ENCODE measurements around the gene BHLHE41. TPM values are rescaled to one million over a fixed set of nuclear protein-coding genes. Genes with fewer than 3 reads are reported as not detected.

The BHLHE41 gene
- total RNA-seq, 2 donors from 2014 or later: 0.11 to 3.5 TPM

DNA sequence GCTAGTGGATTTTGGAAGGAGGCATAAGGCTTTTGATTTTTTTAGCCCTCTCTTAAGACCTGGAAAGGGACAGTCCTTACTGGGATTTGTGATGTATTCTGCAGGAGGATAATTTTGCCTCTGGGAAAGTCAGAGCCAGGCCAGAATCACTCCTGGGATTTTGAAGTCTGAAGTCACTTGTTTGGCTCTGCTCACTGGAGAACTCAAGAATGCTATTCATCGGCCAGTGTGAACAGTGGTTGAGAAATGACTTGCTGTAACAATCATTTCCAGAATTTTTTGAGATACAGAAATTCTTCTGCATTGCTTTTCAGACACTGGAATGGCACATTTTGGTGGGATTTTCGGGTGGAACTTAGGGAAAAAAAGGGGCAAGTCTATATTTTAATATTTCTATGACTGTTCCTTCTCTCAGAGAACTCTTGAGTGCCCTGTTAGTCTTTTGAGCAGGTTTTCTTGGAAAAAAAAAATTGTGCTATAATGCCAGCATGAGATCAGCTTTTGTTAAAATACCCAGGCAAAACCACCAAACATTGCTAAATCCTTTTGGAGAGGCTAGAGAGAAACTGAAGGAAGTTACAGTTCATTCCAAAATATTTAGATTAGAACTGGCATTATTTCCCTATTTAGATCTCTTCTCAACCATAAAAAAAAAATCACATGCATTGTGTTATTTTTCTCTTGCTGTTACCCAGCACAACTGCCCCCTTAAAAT is 26.1 kb upstream of the BHLHE41 start:
- WGBS, 2 experiments (ENCODE audit: insufficient coverage in 1 of 2, insufficient read length in 1 of 2): 88 to 93% methylated on average over 2 of the region's 2 CpGs
- DNase-seq: no peak
- Histone ChIP-seq H3K27ac (ENCODE audit: low read depth, low read length) (no peak overlapping the region), H3K9me3 (ENCODE audit: control insufficient read depth, low read length) (no peaks in the 10 kb centered on the region), H3K36me3 (ENCODE audit: control insufficient read depth, insufficient read depth, low read length) (no peaks in the 10 kb centered on the region), H3K4me3 (ENCODE audit: low read length) (no peak overlapping the region), H3K9ac (ENCODE audit: extremely low read depth, low read length, poor library complexity, severe bottlenecking) (no peak overlapping the region), H3K27me3 (ENCODE audit: control insufficient read depth, insufficient read depth, low read length, poor library complexity, severe bottlenecking) (no peaks in the 10 kb centered on the region), H3K4me1 (ENCODE audit: control insufficient read depth, insufficient read depth, low read length) (no peaks in the 10 kb centered on the region)
- Mint-ChIP-seq H3K27me3 (ENCODE audit: insufficient read depth) (no peaks in the 10 kb centered on the region), H3K9me3 (no peaks in the 10 kb centered on the region), H3K27ac (no peak overlapping the region), H3K36me3 (ENCODE audit: low read depth) (no peaks in the 10 kb centered on the region), H3K4me1 (peaks cover 9% of the 10 kb centered on the region), H3K4me3 (no peak overlapping the region)
- TF ChIP-seq, protein P1, sequence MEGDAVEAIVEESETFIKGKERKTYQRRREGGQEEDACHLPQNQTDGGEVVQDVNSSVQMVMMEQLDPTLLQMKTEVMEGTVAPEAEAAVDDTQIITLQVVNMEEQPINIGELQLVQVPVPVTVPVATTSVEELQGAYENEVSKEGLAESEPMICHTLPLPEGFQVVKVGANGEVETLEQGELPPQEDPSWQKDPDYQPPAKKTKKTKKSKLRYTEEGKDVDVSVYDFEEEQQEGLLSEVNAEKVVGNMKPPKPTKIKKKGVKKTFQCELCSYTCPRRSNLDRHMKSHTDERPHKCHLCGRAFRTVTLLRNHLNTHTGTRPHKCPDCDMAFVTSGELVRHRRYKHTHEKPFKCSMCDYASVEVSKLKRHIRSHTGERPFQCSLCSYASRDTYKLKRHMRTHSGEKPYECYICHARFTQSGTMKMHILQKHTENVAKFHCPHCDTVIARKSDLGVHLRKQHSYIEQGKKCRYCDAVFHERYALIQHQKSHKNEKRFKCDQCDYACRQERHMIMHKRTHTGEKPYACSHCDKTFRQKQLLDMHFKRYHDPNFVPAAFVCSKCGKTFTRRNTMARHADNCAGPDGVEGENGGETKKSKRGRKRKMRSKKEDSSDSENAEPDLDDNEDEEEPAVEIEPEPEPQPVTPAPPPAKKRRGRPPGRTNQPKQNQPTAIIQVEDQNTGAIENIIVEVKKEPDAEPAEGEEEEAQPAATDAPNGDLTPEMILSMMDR (conservative IDR thresholded peaks at IDR 0.05): no peak

DNA sequence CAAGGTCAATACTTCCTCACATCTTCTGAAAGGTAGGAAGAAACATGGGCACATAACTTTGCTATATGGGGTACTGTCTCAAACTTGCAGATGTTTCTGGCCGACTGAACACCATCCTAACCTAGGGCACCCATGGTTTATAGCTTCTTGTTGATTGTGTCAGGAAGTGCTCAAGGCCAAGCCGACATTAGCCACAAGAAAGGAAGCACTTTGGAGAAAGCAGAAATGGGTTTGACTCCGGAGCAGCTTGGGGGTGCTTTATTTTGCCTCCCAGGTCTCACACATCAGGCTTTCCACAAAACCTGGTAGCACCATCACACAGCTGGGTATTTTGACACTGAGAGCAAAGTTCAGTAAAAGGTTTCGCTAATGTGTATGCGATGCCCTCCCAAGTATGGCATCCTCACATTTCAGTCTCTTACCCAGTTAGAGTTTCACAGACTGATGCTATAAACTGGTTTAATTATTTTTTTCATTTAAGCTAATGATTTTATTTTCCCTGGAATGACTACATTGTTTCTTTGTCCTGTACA is 25.2 kb upstream of the BHLHE41 start:
- Histone ChIP-seq H3K27ac (ENCODE audit: low read depth, low read length) (no peak overlapping the region), H3K36me3 (ENCODE audit: control insufficient read depth, insufficient read depth, low read length) (no peaks in the 10 kb centered on the region), H3K9ac (ENCODE audit: extremely low read depth, low read length, poor library complexity, severe bottlenecking) (no peak overlapping the region), H3K4me3 (ENCODE audit: low read length) (no peak overlapping the region), H3K9me3 (ENCODE audit: control insufficient read depth, low read length) (no peaks in the 10 kb centered on the region), H3K27me3 (ENCODE audit: control insufficient read depth, insufficient read depth, low read length, poor library complexity, severe bottlenecking) (no peaks in the 10 kb centered on the region), H3K4me1 (ENCODE audit: control insufficient read depth, insufficient read depth, low read length) (no peaks in the 10 kb centered on the region)
- 69 to 86% methylated on average over 4 to 5 of the region's 5 CpGs for WGBS, 2 experiments (ENCODE audit: insufficient coverage in 1 of 2, insufficient read length in 1 of 2)
- Mint-ChIP-seq H3K4me3 (no peak overlapping the region), H3K4me1 (peaks cover 7% of the 10 kb centered on the region), H3K27ac (no peak overlapping the region), H3K9me3 (no peaks in the 10 kb centered on the region), H3K27me3 (ENCODE audit: insufficient read depth) (no peaks in the 10 kb centered on the region), H3K36me3 (ENCODE audit: low read depth) (no peaks in the 10 kb centered on the region)
- TF ChIP-seq, protein P1 (conservative IDR thresholded peaks at IDR 0.05): no peak
- no peak for DNase-seq

DNA sequence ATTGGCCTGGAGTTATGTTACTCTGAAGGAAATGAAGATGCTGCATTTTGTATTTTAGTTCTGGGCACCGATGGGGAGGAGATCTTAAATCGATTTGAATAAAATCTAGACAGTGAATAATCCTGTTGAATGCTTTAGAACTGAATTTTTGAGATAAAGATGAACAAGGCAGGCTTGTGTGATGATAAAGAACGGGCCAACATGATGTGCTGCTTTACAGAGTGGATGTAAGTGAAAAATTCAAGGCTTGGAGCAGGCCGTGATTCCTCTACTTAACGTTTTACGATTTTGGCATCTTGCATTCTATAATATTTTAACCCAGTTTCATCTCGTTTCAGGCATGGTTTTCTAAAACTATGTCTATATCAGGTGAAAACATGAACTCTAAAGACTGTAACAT is 23.5 kb upstream of the BHLHE41 start:
- peaks cover 7% of the 10 kb centered on the region for H3K4me1 Mint-ChIP-seq
- H3K9me3 Mint-ChIP-seq: no peaks in the 10 kb centered on the region
- no peak overlapping the region for H3K4me3 ChIP-seq (ENCODE audit: low read length)
- H3K9ac ChIP-seq (ENCODE audit: extremely low read depth, low read length, poor library complexity, severe bottlenecking): no peak overlapping the region
- 85 to 88% methylated on average over 7 of the region's 7 CpGs for WGBS, 2 experiments (ENCODE audit: insufficient coverage in 1 of 2, insufficient read length in 1 of 2)
- H3K36me3 ChIP-seq (ENCODE audit: control insufficient read depth, insufficient read depth, low read length): no peaks in the 10 kb centered on the region
- TF ChIP-seq, protein P1 (conservative IDR thresholded peaks at IDR 0.05): no peak
- H3K36me3 Mint-ChIP-seq (ENCODE audit: low read depth): no peaks in the 10 kb centered on the region
- peaks cover 9% of the 10 kb centered on the region for H3K27me3 ChIP-seq (ENCODE audit: control insufficient read depth, insufficient read depth, low read length, poor library complexity, severe bottlenecking)
- DNase-seq: no peak
- no peaks in the 10 kb centered on the region for H3K9me3 ChIP-seq (ENCODE audit: control insufficient read depth, low read length)
- H3K27me3 Mint-ChIP-seq (ENCODE audit: insufficient read depth): peaks cover 3% of the 10 kb centered on the region
- no peaks in the 10 kb centered on the region for H3K4me1 ChIP-seq (ENCODE audit: control insufficient read depth, insufficient read depth, low read length)
- no peak overlapping the region for H3K4me3 Mint-ChIP-seq
- H3K27ac ChIP-seq (ENCODE audit: low read depth, low read length): no peak overlapping the region
- H3K27ac Mint-ChIP-seq: no peak overlapping the region

Measured in endodermal cell (in vitro differentiated cells).